K562 (cell line): ENCODE measurements around the gene BPI. TPM values are rescaled to one million over a fixed set of nuclear protein-coding genes. Genes with fewer than 3 reads are reported as not detected.
"Not testable (repeated sequence)": the region's sequence is repeated elsewhere in the genome, so short reads cannot be mapped to it uniquely, and the experiment has no call there.

Source experiments
- ATAC-seq: fragments of 200-7000 bp; cut with Tn5 transposase; 3 replicates; pipeline ENCODE4 v1.9.1; 2020; ENCODE audit warnings: moderate library complexity
- BruUV-seq: library from RNA; stranded (reverse); fragments of 400-500 nt; replicated peaks from 2 replicates; lab custom pipeline; 2021; lab: Mats Ljungman, UMichigan
- CTCF ChIA-PET: fragments of 300-600 bp; formaldehyde crosslinking; extraction: SDS; loops from one replicate; lab custom pipeline; 2021; ENCODE audit warnings: low intra/inter-chr PET ratio; lab: Yijun Ruan, JAX
- POLR2A ChIA-PET: fragments of 300-600, 350-650 bp; sonication (Branson Sonifier 250); formaldehyde crosslinking; extraction: SDS; loops from one replicate; lab custom pipeline; 2021; ENCODE audit warnings: antibody characterized with exemption, inconsistent platforms; lab: Yijun Ruan, JAX
- DNase-seq, 4 experiments: peaks; one replicate each; pipeline versions ENCODE4 v3.0.0 to v3.0.0-alpha.2; 2011 to 2018; ENCODE audit warnings: low spot score in 3 of 4, mixed read lengths in 3 of 4; ENCODE audit errors: extremely low read depth in 1 of 4
- FAIRE-seq: peaks from 2 replicates; lab custom pipeline; 2011; peaks lifted over from hg19 to GRCh38; lab: Jason Lieb, UNC
- H2AFZ ChIP-seq: 2 replicates; pipeline ENCODE4 v1.6.0; 2011; ENCODE audit warnings: low read depth, low read length, control low read depth, inconsistent platforms
- H3K27ac ChIP-seq: fragments of 200-600 bp; 3 replicates; pipeline ENCODE4 v1.8.0; 2011; ENCODE audit warnings: low read depth, mild to moderate bottlenecking, control low read depth, inconsistent platforms, low read length, moderate library complexity, mixed read lengths; ENCODE audit errors: extremely low read depth
- H3K27me3 ChIP-seq, 2 experiments: fragments of 300-600 bp in 1 of 2; 2 replicates in 1 of 2; 3 replicates in 1 of 2; pipeline versions ENCODE4 v1.6.0 to v1.8.0; 2011; ENCODE audit warnings: inconsistent platforms in 2 of 2, low read length in 2 of 2, mild to moderate bottlenecking in 1 of 2, mixed read lengths in 1 of 2, moderate library complexity in 1 of 2; ENCODE audit not compliant: control insufficient read depth in 2 of 2, insufficient read depth in 2 of 2
- H3K36me3 ChIP-seq: fragments of 300-600 bp; 3 replicates; pipeline ENCODE4 v1.8.0; 2011; ENCODE audit warnings: mild to moderate bottlenecking, low read length, inconsistent platforms; ENCODE audit not compliant: control insufficient read depth, insufficient read depth
- H3K4me1 ChIP-seq, 2 experiments: fragments of 200-600 bp in 1 of 2; replicated peaks in 1 of 2; 2 replicates in 1 of 2; 3 replicates in 1 of 2; pipeline versions ENCODE4 v1.5.1 to v1.8.0; 2011; ENCODE audit warnings: inconsistent platforms in 2 of 2, low read length in 2 of 2, mild to moderate bottlenecking in 1 of 2, mixed read lengths in 1 of 2, moderate library complexity in 1 of 2; ENCODE audit not compliant: control insufficient read depth in 2 of 2, insufficient read depth in 2 of 2
- H3K4me2 ChIP-seq: 2 replicates; pipeline ENCODE4 v1.6.1; 2011; ENCODE audit warnings: low read length, control low read depth, inconsistent platforms, mixed read lengths; ENCODE audit not compliant: insufficient read depth
- H3K4me3 ChIP-seq: fragments of 200-600 bp; sonication (generic), shearing (Covaris generic); 2 replicates; pipeline ENCODE4 v1.5.1; 2016; ENCODE audit warnings: control low read depth, inconsistent platforms
- H3K79me2 ChIP-seq: fragments of 200-600 bp; 3 replicates; pipeline ENCODE4 v1.8.0; 2011; ENCODE audit warnings: low read length, inconsistent platforms; ENCODE audit not compliant: control insufficient read depth, insufficient read depth
- H3K9ac ChIP-seq, 2 experiments: 2 replicates each; pipeline versions ENCODE4 v1.6.0 to v1.6.1; 2011; ENCODE audit warnings: low read depth in 2 of 2, low read length in 2 of 2, control low read depth in 1 of 2, inconsistent platforms in 1 of 2, mild to moderate bottlenecking in 1 of 2, mixed read lengths in 1 of 2; ENCODE audit not compliant: insufficient read depth in 1 of 2
- H3K9me1 ChIP-seq: one replicate; pipeline ENCODE4 v1.6.0; 2011; ENCODE audit warnings: inconsistent platforms, mild to moderate bottlenecking, low read length, moderate library complexity; ENCODE audit not compliant: control insufficient read depth, insufficient read depth
- H3K9me3 ChIP-seq: replicated peaks from 2 replicates; pipeline ENCODE4 v1.5.1; 2011; ENCODE audit warnings: low read depth, low read length, inconsistent platforms; ENCODE audit not compliant: control insufficient read depth, insufficient read depth
- H4K20me1 ChIP-seq: replicated peaks from 2 replicates; pipeline ENCODE4 v1.6.1; 2011; ENCODE audit warnings: low read length, inconsistent platforms, mixed read lengths; ENCODE audit not compliant: control insufficient read depth, insufficient read depth
- CHD4 ChIP-seq: fragments of 200-600 bp; sonication (generic); IDR thresholded peaks from 3 replicates; pipeline ENCODE4 v1.6.1; 2012; ENCODE audit warnings: low read depth, mild to moderate bottlenecking, mixed read lengths, low read length, inconsistent platforms; ENCODE audit not compliant: insufficient read depth, insufficient replicate concordance, poor library complexity, severe bottlenecking
- FOXK1 ChIP-seq: sonication (generic); formaldehyde crosslinking; IDR thresholded peaks from 2 replicates; pipeline ENCODE4 v1.8.0; 2022; ENCODE audit warnings: missing genetic modification reagents, mild to moderate bottlenecking, borderline replicate concordance
- NBN ChIP-seq: fragments of 450-650 bp; IDR thresholded peaks from 2 replicates; pipeline ENCODE4 v1.6.1; 2016; ENCODE audit warnings: low read depth, mild to moderate bottlenecking
- ZBTB7A ChIP-seq: IDR thresholded peaks from 2 replicates; pipeline ENCODE4 v1.6.1; 2011; ENCODE audit warnings: low read depth, mild to moderate bottlenecking, low read length, moderate library complexity, borderline replicate concordance; ENCODE audit not compliant: control insufficient read depth
- ZNF311 ChIP-seq: fragments of 250-450 bp; sonication (Bioruptor Pico); IDR thresholded peaks from 2 replicates; pipeline ENCODE4 v1.4.0; 2020; ENCODE audit warnings: mild to moderate bottlenecking, moderate library complexity
- ZZZ3 ChIP-seq: fragments of 450-650 bp; IDR thresholded peaks from 2 replicates; pipeline ENCODE4 v1.6.1; 2016; ENCODE audit warnings: antibody characterized with exemption, mild to moderate bottlenecking, moderate library complexity
- WGBS: fragments of 100-300 bp; shearing (Covaris generic); methylation state at CpG from one replicate; pipeline ENCODE4 v1.1.6; 2016; ENCODE audit warnings: low coverage, mixed read lengths; ENCODE audit not compliant: insufficient coverage; ENCODE audit errors: missing lambda C conversion rate; 5-methylcytosine and 5-hydroxymethylcytosine counted together
- in situ Hi-C: fragments of 300-500 bp; cut with MboI; formaldehyde crosslinking; loops from 4 replicates; pipeline ENCODE4 v1.15.0; 2018; ENCODE audit warnings: inconsistent platforms, mixed read lengths
- intact Hi-C: fragments of 100-400 bp; cut with micrococcal nuclease; formaldehyde crosslinking; loops from 2 replicates; pipeline ENCODE4 v1.14.2; 2022
- polyA plus RNA-seq, 8 experiments: library from polyadenylated mRNA; depleted of rRNA in 4 of 8; stranded (reverse) in 5 of 8; unstranded in 3 of 8; fragments of >200 nt; fragmentation: Nextera tagmentation in 2 of 8; fragmentation: Illumina TruSeq in 1 of 8; extraction: Ambion mirVana in 2 of 8; extraction: Trizol in 1 of 8; gene quantifications; 2 replicates each; pipeline versions ENCODE4 v1.2.1 to v1.2.3, GENCODE V29; 2011 to 2014; ENCODE audit warnings: inconsistent platforms in 1 of 8, missing spikeins in 1 of 8
- total RNA-seq, 7 experiments: library from RNA; depleted of rRNA in 6 of 7; stranded (reverse); fragments of >200 nt in 6 of 7; fragmentation: Illumina TruSeq in 2 of 7; extraction: Trizol in 2 of 7; gene quantifications; 2 replicates each; pipeline versions ENCODE4 v1.2.1 to v1.2.3, GENCODE V29; 2011 to 2021; ENCODE audit warnings: low replicate concordance in 1 of 7
- TF ChIP-seq, protein P1 (sequence below): fragments of 450-650 bp; formaldehyde crosslinking; IDR thresholded peaks from 2 replicates; pipeline ENCODE4 v1.4.0; 2020; ENCODE audit warnings: mild to moderate bottlenecking, moderate library complexity
- TF ChIP-seq, protein P2 (sequence below): fragments of 450-650 bp; IDR thresholded peaks from one replicate; pipeline ENCODE4 v1.6.1; 2018; ENCODE audit warnings: mild to moderate bottlenecking, moderate library complexity; ENCODE audit not compliant: partially characterized antibody
- TF ChIP-seq, protein P3 (sequence below): fragments of 450-650 bp; formaldehyde crosslinking; IDR thresholded peaks from 2 replicates; pipeline ENCODE4 v1.4.0; 2020; ENCODE audit warnings: mild to moderate bottlenecking, moderate library complexity

BPI gene
- total and polyA plus RNA-seq, 9 of the 15 experiments (the other 6 are each of a cell fraction or from before 2014, with no cell fraction given): not detected

DNA sequence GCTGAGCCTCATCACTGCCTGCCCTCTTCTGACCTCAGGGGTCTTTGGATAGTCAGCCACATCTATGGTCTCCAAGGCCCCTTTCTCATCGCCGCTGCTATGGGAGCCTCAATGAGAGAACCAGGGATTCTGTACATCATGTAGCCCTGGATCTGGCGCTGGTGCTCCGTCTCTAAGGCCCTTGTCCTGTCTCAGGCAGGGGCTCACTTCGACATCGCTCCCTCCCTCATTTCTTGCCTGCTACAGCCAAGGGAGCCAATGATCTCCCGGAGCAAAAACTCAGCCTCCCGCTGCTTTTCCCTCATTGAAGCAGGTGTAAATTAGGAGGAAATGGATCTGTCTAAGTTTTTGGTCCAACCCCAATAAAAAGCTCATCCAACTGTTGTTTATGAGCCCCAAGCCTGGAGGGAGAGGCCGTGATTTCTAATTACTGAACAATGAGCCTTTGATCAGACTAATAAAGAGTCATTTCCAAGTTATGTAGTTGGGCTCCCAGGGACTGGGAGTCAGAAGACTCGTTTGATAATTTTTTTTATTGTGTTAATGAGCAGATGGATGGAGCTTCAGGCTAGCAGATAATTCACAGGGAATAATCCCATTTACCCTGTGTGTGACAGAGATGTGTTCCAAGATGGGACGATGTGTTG, 73.2 kb downstream of the BPI start (continued):
- TF ChIP-seq, protein P1, sequence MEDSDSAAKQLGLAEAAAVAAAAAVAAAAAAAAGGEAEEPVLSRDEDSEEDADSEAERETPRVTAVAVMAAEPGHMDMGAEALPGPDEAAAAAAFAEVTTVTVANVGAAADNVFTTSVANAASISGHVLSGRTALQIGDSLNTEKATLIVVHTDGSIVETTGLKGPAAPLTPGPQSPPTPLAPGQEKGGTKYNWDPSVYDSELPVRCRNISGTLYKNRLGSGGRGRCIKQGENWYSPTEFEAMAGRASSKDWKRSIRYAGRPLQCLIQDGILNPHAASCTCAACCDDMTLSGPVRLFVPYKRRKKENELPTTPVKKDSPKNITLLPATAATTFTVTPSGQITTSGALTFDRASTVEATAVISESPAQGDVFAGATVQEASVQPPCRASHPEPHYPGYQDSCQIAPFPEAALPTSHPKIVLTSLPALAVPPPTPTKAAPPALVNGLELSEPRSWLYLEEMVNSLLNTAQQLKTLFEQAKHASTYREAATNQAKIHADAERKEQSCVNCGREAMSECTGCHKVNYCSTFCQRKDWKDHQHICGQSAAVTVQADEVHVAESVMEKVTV: no peak
- TF ChIP-seq ZBTB7A (no peak), CHD4 (no peak), ZZZ3 (no peak), NBN (no peak), FOXK1 (no peak), ZNF311 (CRISPR knock-in tag) (no peak)
- TF ChIP-seq, protein P2, sequence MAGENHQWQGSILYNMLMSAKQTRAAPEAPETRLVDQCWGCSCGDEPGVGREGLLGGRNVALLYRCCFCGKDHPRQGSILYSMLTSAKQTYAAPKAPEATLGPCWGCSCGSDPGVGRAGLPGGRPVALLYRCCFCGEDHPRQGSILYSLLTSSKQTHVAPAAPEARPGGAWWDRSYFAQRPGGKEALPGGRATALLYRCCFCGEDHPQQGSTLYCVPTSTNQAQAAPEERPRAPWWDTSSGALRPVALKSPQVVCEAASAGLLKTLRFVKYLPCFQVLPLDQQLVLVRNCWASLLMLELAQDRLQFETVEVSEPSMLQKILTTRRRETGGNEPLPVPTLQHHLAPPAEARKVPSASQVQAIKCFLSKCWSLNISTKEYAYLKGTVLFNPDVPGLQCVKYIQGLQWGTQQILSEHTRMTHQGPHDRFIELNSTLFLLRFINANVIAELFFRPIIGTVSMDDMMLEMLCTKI: no peak
- TF ChIP-seq, protein P3, sequence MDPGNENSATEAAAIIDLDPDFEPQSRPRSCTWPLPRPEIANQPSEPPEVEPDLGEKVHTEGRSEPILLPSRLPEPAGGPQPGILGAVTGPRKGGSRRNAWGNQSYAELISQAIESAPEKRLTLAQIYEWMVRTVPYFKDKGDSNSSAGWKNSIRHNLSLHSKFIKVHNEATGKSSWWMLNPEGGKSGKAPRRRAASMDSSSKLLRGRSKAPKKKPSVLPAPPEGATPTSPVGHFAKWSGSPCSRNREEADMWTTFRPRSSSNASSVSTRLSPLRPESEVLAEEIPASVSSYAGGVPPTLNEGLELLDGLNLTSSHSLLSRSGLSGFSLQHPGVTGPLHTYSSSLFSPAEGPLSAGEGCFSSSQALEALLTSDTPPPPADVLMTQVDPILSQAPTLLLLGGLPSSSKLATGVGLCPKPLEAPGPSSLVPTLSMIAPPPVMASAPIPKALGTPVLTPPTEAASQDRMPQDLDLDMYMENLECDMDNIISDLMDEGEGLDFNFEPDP (CRISPR knock-in tag): no peak

DNA sequence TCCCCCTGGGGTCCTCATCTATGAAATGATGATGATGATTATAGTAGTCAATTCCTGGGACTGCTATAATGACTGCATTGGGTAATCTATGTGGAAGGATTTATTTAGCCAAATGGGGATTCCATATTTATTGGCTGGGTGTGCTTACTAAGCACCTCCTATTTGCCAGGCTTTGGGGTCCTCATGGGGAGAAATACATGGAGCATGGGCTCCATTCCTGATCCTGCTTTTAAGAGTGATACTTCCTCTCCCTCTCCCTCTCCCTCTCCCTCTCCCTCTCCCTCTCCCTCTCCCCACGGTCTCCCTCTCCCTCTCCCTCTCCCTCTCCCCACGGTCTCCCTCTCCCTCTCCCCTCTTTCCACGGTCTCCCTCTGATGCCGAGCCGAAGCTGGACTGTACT, 73.9 kb downstream of the BPI start:
- POLR2A ChIA-PET: interaction anchor here (0.6 kb wide), 1 partner anchor 50 kb away, joined by 3 read pairs; no protein-coding TSS in a partner anchor
- H3K4me3 ChIP-seq, H3K79me2 ChIP-seq, DNase-seq, H2AFZ ChIP-seq, ATAC-seq, in situ Hi-C loops, FAIRE-seq, H3K9me3 ChIP-seq, H3K36me3 ChIP-seq, H3K4me2 ChIP-seq, H3K9ac ChIP-seq, H3K27ac ChIP-seq, intact Hi-C loops, H3K9me1 ChIP-seq, BruUV-seq, CTCF ChIA-PET, H4K20me1 ChIP-seq: not testable (repeated sequence)
- H3K4me1 ChIP-seq: peaks cover 7 to 13% of the 10 kb centered on the region in 2 experiments; a peak in 4 of 5 replicates
- peaks cover 19 to 28% of the 10 kb centered on the region in 2 experiments; a peak in 4 of 5 replicates for H3K27me3 ChIP-seq
- WGBS: no CpG with 5 or more reads among the region's 5 CpGs
